Measurements from ENCODE around the gene THSD7B. TPM values are rescaled to one million over a fixed set of nuclear protein-coding genes. Genes with fewer than 3 reads are reported as not detected.

THSD7B gene
- total and polyA plus RNA-seq, 2 experiments from 2014 or later, result not detected

DNA sequence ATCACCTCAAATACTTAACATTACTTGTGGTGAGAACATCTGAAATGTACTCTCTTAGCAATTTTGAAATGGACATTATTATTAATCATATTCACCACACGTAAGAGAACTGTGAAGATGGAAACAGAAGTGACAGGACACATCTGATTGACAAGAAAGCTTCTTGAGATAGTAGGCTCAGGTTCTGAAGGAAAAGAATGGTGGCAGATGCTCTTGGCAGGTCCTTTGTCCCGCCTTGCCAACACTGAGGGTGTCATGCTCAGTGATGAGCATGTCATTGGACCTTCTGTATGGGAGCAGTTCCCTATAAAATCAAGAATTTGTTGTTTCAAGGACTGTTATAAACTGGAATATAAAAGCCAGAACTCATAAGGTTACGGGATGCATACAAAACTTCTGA lies 428.1 kb downstream of the THSD7B start:
- no peak overlapping the region for H3K27ac ChIP-seq
- no peaks in the 10 kb centered on the region for H3K27me3 ChIP-seq
- H3K36me3 ChIP-seq, result no peaks in the 10 kb centered on the region
- no peak overlapping the region for H3K4me3 ChIP-seq
- H3K4me1 ChIP-seq (ENCODE audit: low read depth), result peaks cover 10% of the 10 kb centered on the region
- TF ChIP-seq, protein P1, sequence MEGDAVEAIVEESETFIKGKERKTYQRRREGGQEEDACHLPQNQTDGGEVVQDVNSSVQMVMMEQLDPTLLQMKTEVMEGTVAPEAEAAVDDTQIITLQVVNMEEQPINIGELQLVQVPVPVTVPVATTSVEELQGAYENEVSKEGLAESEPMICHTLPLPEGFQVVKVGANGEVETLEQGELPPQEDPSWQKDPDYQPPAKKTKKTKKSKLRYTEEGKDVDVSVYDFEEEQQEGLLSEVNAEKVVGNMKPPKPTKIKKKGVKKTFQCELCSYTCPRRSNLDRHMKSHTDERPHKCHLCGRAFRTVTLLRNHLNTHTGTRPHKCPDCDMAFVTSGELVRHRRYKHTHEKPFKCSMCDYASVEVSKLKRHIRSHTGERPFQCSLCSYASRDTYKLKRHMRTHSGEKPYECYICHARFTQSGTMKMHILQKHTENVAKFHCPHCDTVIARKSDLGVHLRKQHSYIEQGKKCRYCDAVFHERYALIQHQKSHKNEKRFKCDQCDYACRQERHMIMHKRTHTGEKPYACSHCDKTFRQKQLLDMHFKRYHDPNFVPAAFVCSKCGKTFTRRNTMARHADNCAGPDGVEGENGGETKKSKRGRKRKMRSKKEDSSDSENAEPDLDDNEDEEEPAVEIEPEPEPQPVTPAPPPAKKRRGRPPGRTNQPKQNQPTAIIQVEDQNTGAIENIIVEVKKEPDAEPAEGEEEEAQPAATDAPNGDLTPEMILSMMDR (IDR thresholded peaks at IDR 0.05; ENCODE audit: low read depth, low read length), result no peak
- H3K9me3 ChIP-seq (ENCODE audit: low read depth), result no peaks in the 10 kb centered on the region
- DNase-seq (ENCODE audit: low read depth in 1 of 2, low spot score in 1 of 2), result no peak

- TF ChIP-seq, protein P1 (IDR thresholded peaks at IDR 0.05; ENCODE audit: low read depth, low read length), result no peak
- no peak for DNase-seq (ENCODE audit: low read depth in 1 of 2, low spot score in 1 of 2)
- Histone ChIP-seq H3K4me3 (no peak overlapping the region), H3K4me1 (ENCODE audit: low read depth) (peaks cover 10% of the 10 kb centered on the region), H3K27me3 (no peaks in the 10 kb centered on the region), H3K9me3 (ENCODE audit: low read depth) (no peaks in the 10 kb centered on the region), H3K27ac (no peak overlapping the region), H3K36me3 (no peaks in the 10 kb centered on the region)
Measured at GRCh38 chr2:137194111-137194510, 428.8 kb downstream of the THSD7B start.

- Histone ChIP-seq H3K27ac (no peak overlapping the region), H3K4me1 (ENCODE audit: low read depth) (no peaks in the 10 kb centered on the region), H3K27me3 (no peaks in the 10 kb centered on the region), H3K4me3 (no peak overlapping the region), H3K36me3 (no peaks in the 10 kb centered on the region), H3K9me3 (ENCODE audit: low read depth) (no peaks in the 10 kb centered on the region)
- TF ChIP-seq, protein P1 (IDR thresholded peaks at IDR 0.05; ENCODE audit: low read depth, low read length), result no peak
- DNase-seq (ENCODE audit: low read depth in 1 of 2, low spot score in 1 of 2), result no peak
Measured at GRCh38 chr2:137199751-137200150, 434.4 kb downstream of the THSD7B start.

DNA sequence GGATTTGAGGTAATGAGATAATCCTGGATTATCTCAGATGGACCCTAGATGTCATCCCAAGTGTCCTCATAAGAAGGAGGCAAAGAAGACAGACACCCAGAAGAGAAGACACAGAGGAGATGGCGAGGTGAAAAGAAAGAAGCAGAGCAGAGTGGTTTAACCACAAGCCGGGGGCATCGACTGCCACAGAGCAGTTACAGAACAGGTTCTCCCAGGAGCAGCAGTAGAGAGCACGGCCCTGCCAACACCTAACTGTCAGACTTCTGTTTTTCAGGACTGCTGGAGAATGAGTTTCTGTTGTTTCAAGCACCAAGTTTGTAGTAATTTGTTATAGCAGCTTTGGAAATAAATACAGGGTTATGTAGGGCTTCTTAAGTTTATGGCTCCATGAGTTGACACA lies 437.0 kb downstream of the THSD7B start:
- H3K4me1 ChIP-seq (ENCODE audit: low read depth), result no peaks in the 10 kb centered on the region
- H3K36me3 ChIP-seq, result no peaks in the 10 kb centered on the region
- no peak overlapping the region for H3K27ac ChIP-seq
- TF ChIP-seq, protein P1 (IDR thresholded peaks at IDR 0.05; ENCODE audit: low read depth, low read length), result no peak
- peak in 1 of 2 donors; percentile 14 for DNase-seq (ENCODE audit: low read depth in 1 of 2, low spot score in 1 of 2)
- no peaks in the 10 kb centered on the region for H3K9me3 ChIP-seq (ENCODE audit: low read depth)
- H3K4me3 ChIP-seq, result no peak overlapping the region
- H3K27me3 ChIP-seq, result no peaks in the 10 kb centered on the region

DNA sequence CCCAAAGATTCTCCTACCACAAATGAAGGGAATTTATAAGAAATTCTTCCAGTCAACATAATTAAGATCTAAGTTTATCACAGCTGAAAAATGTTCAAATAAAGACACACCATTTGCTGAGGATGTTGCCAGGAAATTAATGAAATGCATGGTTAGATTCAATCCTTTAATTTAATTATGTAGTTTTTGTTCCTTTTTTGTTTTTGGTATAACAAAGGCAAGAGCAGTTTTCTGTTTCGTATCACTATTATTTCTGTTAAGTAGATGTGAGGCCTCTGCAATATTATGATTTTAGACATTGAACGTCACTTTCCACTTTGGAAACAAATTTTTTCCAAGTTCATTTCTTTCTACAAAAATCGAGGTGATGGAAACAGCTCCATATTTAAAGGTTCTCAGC lies 440.0 kb downstream of the THSD7B start:
- TF ChIP-seq, protein P1 (IDR thresholded peaks at IDR 0.05; ENCODE audit: low read depth, low read length), result no peak
- Histone ChIP-seq H3K27me3 (no peaks in the 10 kb centered on the region), H3K27ac (no peak overlapping the region), H3K4me1 (ENCODE audit: low read depth) (no peaks in the 10 kb centered on the region), H3K4me3 (no peak overlapping the region), H3K36me3 (no peaks in the 10 kb centered on the region), H3K9me3 (ENCODE audit: low read depth) (no peaks in the 10 kb centered on the region)
- DNase-seq (ENCODE audit: low read depth in 1 of 2, low spot score in 1 of 2), result no peak

DNA sequence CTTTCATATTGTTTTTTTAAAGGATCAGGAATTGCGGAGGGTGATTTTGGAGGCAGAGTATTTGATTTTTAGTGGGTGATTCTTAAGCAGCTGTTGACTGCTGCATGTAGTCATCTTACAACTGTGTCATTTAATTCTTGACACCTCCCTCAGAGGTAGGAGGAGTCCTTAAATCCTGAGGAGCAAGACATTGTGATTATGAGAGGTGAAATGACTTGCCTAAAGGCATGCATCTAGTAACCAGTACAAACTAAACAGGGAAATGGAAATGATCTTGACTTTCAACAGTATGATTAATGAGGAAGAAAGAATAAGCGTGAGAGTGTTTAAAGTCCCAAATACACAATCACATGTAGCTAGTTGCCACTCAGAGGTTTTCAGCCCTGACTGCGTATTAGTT lies 440.7 kb downstream of the THSD7B start:
- H3K27ac ChIP-seq, result no peak overlapping the region
- no peak for DNase-seq (ENCODE audit: low read depth in 1 of 2, low spot score in 1 of 2)
- no peaks in the 10 kb centered on the region for H3K9me3 ChIP-seq (ENCODE audit: low read depth)
- no peaks in the 10 kb centered on the region for H3K27me3 ChIP-seq
- no peak overlapping the region for H3K4me3 ChIP-seq
- TF ChIP-seq, protein P1 (IDR thresholded peaks at IDR 0.05; ENCODE audit: low read depth, low read length), result no peak
- no peaks in the 10 kb centered on the region for H3K36me3 ChIP-seq
- no peaks in the 10 kb centered on the region for H3K4me1 ChIP-seq (ENCODE audit: low read depth)
